SK-N-SH treated with all-trans-retinoic acid at 6 μM for 48 hours (cell line): ENCODE results near the gene IRF5.
"Not testable (repeated sequence)": the region's sequence is repeated elsewhere in the genome, so short reads cannot be mapped to it uniquely, and the experiment has no call there.

ENCODE experiments used
- ATAC-seq: fragments of 200-7000 bp; cut with Tn5 transposase; 3 replicates; pipeline ENCODE4 v1.9.1; 2020; ENCODE audit warnings: mild to moderate bottlenecking, moderate library complexity
- CREB5 ChIP-seq: fragments of 250-450 bp; sonication (Bioruptor Pico); IDR thresholded peaks from 2 replicates; pipeline ENCODE4 v1.5.1; 2020; ENCODE audit warnings: low read depth, mild to moderate bottlenecking, moderate library complexity
- CSDC2 ChIP-seq: fragments of 250-450 bp; sonication (Bioruptor Pico); IDR thresholded peaks from 2 replicates; pipeline ENCODE4 v1.5.0; 2020; ENCODE audit warnings: mild to moderate bottlenecking, moderate library complexity
- ISL1 ChIP-seq: fragments of 250-450 bp; sonication (Bioruptor Pico); IDR thresholded peaks from 2 replicates; pipeline ENCODE4 v2.1.2; 2022; ENCODE audit warnings: mild to moderate bottlenecking, moderate library complexity
- POU6F1 ChIP-seq: fragments of 250-450 bp; sonication (Bioruptor Pico); IDR thresholded peaks from 2 replicates; pipeline ENCODE4 v1.8.0; 2021; ENCODE audit warnings: low read depth, mild to moderate bottlenecking, moderate library complexity, borderline replicate concordance
- RARB ChIP-seq: fragments of 250-450 bp; sonication (Bioruptor Pico); IDR thresholded peaks from 2 replicates; pipeline ENCODE4 v1.8.0; 2021; ENCODE audit warnings: mild to moderate bottlenecking, moderate library complexity
- ZC3H10 ChIP-seq: fragments of 250-450 bp; sonication (Bioruptor Pico); IDR thresholded peaks from 2 replicates; pipeline ENCODE4 v1.5.1; 2021; ENCODE audit warnings: mild to moderate bottlenecking, moderate library complexity
- ZNF70 ChIP-seq: fragments of 450-650 bp; formaldehyde crosslinking; IDR thresholded peaks from 2 replicates; pipeline ENCODE4 v1.5.0; 2020; ENCODE audit warnings: mild to moderate bottlenecking, moderate library complexity
- ZNF8 ChIP-seq: fragments of 450-650 bp; formaldehyde crosslinking; IDR thresholded peaks from 2 replicates; pipeline ENCODE4 v1.5.0; 2020; ENCODE audit warnings: mild to moderate bottlenecking, moderate library complexity

IRF5 gene

GRCh38 chr7:128994560-128994959 lies 56.8 kb downstream of the IRF5 start:
- ATAC-seq: not testable (repeated sequence)

- TF ChIP-seq CSDC2 (CRISPR knock-in tag) (no peak), RARB (no peak), ZNF8 (CRISPR knock-in tag) (no peak), ISL1 (CRISPR knock-in tag) (no peak), ZC3H10 (CRISPR knock-in tag) (no peak), POU6F1 (CRISPR knock-in tag) (no peak), ZNF70 (CRISPR knock-in tag) (no peak), CREB5 (CRISPR knock-in tag) (no peak)
- ATAC-seq: no peak
These were observed 59.5 kb downstream of the IRF5 start for GRCh38 chr7:128997181-128997580.
